Astrocyte of the hippocampus (primary cell): ENCODE results near the gene BATF2.

ENCODE experiments used
- DNase-seq: peaks from one replicate; pipeline ENCODE4 v3.0.0; 2011; ENCODE audit warnings: low read depth, low spot score

The BATF2 gene

GRCh38 chr11:64969209-64969608, 27.6 kb downstream of the BATF2 start:
- no peak for DNase-seq

GRCh38 chr11:64967375-64967774, 29.4 kb downstream of the BATF2 start:
- no peak for DNase-seq

GRCh38 chr11:64963072-64963631, 33.6 kb downstream of the BATF2 start:
- DNase-seq = no peak

- DNase-seq = no peak
Observed at GRCh38 chr11:64960719-64961118, 36.1 kb downstream of the BATF2 start.

- no peak for DNase-seq
Observed at GRCh38 chr11:64959498-64959897, 37.3 kb downstream of the BATF2 start.

GRCh38 chr11:64954201-64954600, 42.6 kb downstream of the BATF2 start:
- no peak for DNase-seq

GRCh38 chr11:64951529-64951928, 45.2 kb downstream of the BATF2 start:
- no peak for DNase-seq

GRCh38 chr11:64947208-64947814, 49.5 kb downstream of the BATF2 start:
- DNase-seq = no peak
